ENCODE data around the gene FBXW7.

Gene FBXW7

DNA sequence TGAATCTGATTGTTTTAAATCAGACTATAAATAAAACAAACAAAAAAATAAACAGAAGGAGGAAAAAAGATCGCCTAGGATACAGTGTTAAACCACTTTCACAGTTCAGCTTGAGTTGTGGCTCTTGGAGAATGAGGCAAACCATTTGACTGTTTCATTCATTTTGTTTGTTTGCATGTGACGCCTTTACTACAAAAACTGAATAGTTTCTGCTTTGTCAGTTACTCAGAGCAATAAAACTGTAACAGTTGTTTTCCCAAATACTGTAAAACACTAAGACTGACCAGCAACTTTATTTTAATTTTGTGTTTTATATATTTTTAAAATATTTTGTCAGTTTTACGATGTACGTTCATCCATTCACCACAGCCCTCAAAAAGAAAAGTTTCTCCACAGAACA lies 214.5 kb downstream of the FBXW7 start:
- DNase-seq: no peak

DNA sequence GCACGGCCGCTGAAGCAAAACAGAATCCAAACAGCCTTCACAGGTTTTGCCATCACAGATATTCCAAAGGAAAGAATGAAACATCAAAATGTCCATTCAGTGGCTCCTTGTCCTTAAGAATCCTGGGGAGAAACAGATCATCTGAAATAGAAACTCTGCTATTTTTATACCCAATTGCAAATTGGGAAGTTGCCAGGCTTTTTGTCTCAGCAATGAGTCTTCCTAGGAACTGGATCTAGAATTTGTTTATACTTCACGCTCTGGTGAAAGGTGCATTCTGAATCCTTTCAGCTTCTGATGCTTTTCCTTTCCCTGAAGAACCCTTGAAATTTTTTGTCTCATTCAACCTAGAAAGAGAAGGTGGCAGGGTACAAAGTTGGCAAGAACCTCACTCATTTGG lies 218.9 kb downstream of the FBXW7 start:
- peak; percentile 78 for DNase-seq

DNA sequence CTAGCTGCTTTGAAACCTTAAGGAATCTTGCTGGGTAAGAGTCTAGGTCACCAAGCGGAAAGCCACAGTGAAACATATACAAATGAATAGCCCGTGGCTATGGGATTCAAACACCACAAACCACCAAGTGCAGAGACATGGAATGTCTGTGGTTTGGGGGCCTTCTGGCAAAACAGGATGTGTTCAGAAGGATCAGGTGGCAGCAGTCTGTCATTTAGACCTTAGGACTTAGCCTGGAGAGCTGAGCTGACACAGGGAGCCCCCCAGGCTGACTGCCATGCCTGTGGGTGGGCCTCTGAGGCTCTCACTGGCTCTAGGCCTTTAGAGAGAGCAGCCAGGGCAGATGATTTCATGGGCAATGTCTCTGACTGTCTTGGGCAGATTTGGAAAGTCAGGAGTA lies 225.6 kb downstream of the FBXW7 start:
- DNase-seq: peak; percentile 77

DNA sequence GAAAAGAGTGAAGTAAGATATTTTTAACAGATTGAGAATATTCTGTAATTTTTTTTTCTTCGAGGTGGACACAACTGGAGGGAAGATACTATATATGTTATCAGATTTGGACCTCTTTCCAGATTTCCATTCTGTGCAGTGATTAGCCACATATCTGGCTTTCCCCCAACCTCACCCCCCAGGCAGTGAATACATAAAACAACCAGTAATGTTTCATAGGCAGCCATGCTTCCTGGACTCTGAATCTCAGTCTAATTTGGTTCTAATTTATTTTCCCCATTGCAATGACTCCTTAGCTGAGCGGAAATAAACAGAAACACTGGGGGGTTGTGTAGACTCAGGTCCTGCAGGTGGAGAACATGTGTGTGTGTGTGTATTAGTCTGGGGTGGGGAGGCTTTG lies 226.5 kb downstream of the FBXW7 start:
- DNase-seq: no peak

DNA sequence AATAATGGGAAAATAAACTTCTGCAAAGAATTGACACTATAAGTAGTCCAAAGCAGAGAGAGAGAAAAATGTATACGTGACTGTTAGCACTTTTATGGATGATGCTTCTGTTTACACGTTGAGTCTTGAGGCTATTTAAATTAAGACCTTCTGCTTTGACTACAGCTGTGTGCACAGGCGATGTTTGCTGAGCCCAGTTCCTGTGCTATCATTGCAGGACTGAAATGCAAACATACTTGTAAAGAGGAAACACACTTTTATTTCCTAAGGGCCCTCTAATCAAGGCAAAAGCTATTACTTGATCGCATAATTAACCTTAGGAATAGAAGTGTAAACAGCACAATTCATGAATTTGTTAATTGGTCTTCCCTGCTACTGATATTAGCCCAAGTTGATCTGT lies 226.9 kb downstream of the FBXW7 start:
- DNase-seq: peak; percentile 94

DNA sequence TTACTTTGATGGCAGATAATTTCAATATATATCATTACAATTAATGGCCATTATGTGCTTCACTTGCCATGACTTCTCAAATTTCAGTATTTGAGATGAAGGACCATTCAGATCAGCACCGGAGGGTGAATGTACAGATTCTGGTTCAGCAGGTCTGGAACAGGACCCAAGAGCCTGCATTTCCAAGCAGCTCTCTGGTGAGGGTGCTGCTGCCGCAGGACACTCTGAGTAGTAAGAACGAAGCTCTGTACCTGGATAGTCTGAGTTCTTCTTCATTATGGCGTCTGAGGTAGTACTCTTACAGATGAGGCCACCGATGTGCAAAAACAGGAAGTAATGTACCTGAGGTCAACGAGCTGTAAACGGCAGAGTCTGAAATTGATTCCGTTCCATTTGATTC lies 228.2 kb downstream of the FBXW7 start:
- peak; percentile 72 for DNase-seq

DNA sequence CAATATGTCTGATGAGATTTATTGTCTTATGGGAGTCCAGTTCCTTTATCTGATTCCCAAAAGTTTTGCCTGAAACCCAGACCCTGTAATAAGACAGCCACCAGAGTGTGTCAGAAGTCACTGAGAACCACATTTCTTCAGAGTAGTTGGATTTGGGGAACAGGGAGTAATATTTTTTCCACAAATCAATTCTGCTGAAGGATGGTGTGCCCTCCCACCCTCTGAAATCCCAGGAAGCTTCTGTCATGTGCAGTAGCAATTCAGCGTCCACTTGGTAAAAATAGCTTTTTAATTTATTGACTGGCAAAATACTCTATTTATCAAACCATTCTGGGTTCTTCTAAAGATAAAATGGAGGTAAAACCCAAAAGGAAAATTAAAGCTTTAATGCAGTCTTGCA lies 229.4 kb downstream of the FBXW7 start:
- DNase-seq: no peak

DNA sequence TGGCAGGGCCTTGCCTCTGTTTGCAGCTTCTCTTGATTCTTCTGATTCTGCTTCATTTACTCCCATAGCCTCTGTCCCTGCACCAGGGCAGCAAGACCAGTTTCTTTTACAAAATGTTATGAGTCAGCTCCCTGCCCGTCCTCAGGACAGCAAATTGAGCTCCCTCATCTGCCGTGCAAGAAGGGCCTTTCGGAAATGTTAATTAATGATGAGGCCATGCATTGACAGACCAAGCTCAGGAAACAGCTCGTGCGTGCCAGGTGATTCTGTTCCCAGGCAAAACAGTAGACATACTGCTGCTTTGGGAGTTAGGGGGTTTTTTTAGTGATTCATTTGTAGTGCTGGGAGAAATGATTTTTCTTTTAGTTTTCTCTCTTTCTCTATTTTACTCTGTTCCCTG lies 231.7 kb downstream of the FBXW7 start:
- no peak for DNase-seq

DNA sequence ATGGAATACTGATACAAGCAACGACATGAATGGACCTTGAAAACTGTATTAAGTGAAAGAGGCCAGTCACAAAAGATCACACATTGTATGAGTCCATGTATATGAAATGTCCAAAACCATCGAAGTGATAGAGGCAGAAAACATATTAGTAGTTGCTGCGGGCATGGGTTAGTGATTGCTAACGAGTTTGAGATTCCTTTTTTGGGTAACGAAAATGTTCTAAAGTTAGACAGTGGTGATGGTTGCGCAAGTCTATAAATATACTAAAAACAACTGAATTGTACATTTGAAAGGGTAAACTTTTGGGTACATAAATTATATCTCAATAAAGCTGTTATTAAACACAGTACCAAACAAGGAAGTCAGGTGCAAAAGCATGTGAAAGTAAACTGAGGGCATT lies 234.5 kb downstream of the FBXW7 start:
- no peak for DNase-seq

DNA sequence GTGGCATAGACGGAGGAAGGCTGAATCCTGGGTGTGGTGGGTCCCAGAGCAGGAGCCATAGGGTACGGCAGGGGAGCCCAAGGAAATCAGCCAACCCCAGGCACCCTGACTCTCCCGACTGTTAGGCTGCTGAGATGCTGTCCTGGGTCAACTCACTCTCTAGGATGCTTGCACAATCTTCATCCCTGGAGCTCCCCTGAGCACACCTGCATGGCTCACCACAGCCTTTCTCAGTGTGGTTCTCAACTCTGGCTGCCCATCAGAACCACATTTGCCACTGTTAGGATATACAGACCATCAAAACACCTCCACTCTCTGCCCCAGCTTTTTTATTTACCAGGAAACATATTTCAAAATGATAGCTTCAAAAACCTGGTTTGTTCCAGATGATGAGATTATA lies 236.3 kb downstream of the FBXW7 start:
- DNase-seq: no peak

DNA sequence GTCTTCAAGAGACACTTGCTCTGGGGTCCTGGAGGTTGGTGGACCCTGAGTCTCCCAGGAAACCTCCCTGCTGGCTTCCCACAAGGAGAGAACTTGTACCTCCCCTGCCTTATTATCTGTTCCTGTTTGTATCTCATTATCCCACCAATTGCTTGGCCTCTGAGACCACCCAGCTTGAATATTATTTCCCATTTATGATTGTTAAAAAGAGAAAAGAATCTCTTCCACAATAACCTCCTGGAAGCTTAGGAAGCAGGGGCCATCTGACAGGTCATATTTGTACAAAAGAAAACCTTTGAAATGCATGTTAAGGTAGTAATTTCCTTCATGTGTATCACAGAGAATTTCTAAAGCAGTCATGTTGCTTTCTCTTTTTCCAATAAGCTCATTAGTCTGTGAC lies 239.5 kb downstream of the FBXW7 start:
- DNase-seq: no peak

DNA sequence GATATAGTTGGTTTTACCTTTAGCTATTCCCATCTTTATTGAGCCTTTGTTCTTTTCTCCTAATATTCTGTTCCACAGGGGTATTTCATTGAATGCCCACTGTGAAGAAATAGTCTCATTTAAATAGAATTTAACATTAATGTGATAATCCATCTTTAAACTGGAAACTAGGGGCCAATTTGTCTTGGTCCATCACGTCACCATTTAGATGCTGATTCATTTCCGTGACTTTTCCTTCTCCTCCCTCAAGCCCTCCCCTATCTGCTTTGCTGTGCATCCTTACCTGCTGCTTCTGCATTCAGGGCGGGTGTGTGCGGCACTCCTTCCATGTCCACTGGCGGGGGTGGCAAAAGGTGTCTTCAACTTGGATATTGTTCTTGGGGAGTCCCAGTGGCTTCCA lies 241.1 kb downstream of the FBXW7 start:
- DNase-seq: no peak

DNA sequence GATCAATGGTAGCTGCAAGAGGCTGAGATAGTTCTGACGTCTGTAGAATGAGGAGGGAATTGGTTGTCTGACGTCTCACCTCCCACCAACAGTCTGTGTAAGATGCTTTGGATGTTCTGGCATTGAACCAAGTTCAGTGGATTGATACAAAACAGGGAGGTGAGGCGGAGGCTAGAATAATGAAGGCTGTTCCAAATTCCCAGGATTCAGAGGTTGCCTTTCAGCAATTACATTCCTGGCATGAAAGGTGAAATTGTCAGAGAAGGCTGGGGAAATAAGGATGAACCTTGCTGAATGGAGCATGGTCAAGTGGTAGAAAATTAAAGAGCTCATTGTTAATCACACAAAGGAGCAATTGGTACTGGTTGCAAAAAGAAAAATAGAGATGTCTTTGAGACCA lies 241.6 kb downstream of the FBXW7 start:
- no peak for DNase-seq

DNA sequence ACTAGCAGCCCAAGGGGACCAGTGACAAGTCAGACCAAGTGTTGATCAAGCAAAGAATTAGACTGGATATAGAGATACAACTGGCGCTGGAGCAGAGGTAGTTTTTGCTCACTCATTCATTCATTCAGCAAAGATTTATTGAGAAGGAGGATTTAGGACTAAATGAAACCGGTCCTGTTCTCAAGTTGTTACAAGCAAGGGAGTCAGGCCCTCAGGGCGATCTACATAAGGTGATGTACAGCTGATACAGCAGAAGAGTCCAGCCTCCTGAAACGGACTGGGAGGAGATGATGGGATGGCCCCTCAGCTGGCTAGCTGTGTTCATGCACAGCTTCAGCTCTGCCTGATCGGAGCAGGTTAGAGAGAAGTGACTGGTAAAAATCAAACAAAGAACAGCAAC lies 242.4 kb downstream of the FBXW7 start:
- no peak for DNase-seq

DNA sequence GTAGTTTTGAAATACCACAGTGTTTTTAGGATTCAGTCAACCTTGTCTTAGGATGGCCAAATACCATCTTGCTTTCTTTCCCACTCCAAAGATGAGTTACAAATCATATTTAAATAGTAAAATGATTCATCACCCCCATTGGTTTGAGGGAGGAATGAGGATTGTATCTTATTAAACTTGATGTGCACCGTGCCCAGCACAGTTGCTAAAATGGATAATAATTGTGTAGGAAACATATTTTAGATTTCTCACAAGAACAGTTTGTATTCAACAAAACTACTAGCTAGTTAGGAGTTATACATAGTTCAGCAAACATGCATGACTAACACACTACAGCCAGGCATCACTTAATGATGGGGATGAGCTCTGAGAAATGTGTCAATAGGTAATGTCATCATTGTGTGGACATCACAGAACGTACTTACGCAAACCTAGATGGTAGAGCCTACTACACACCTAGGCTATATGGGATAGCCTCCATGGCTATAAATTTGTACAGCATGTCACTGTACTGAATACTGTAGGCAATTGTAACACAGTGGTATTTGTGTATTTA lies 245.4 kb downstream of the FBXW7 start:
- no peak for DNase-seq

DNA sequence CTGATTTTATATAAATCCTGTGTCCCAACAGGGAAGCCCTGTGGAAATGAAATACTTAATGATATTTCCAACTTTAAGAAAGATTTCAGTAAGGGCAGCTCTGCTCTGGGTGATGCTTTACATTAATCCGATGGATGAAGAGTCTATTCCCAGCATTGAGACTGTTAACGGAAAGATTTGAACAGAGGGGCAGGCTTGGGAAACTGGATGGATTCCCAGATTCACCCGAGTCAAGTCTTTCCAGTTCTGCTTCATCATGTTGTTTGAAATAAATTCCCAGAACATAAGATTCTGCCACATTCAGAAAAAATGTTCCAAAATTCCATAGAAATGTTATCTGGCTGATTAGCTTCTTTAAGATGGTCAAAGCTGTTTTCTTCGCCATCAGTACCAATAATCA lies 246.0 kb downstream of the FBXW7 start:
- DNase-seq: no peak

DNA sequence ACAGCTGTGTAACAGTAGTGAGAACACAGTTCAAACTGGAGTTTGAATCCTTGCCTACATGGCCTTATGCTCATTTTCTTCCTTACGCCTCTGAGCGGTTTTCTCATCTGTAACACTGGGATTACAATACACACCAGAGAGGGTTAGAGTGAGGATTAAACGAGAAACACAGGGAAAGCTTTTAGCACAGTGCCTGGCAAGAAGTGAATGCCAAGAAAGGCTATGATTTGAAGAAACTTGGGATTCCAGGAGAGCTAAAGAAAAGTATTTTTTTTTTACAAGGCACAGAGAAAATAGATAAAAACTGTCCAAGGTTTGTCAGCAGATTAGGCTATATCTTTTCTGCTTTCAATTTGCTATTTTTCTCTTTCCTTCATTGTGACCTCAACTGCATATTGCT lies 246.4 kb downstream of the FBXW7 start:
- DNase-seq: no peak

DNA sequence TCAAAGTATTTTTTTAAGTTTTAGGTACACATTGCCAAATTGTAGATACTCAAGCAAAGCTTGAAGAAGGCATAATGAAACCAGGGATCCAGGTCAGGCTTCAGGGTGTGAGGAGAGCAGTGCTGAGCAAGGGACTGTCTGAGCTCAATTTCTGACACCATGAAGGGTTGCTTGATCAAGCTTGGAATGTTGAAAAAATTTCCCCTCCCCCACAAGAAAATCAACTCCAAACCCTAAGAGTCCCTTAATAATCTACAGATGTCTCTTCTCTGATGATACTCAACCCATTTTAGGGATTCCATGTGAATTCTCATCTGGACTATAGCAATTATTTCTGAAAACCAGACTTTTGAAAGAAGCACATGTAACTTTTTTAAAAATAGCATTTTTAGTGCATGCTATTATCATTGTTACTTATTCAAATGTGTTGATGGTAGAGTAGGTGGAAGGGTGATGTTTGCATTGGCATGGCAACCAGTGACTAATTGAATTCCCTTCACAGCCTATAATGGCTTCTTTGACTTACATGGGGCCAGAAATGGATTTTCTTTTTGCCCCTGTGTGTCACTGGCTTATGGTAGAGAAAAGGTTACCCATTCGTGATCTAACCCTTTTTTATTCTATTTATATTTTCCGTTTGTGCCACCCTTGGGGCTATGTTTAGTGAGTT lies 252.0 kb downstream of the FBXW7 start:
- no peak for DNase-seq

DNA sequence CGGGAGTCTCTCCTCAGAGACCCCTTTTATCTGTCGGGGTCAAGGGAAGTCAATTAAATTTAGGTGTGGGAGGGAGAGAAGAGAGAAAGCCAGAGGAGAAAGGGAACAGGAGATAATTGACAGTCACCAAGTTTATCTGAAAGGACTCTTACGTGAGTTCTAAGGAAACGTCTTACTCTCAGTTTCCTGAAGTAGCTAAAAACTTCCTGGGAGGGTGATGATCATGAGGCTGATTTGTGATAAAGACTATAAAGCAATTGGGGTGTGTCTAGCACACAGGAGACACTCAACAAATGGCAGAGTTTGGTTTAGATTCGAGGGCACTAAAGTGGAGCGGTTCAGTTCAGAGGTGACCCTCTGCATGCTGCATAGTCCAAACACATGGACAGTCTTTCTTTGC lies 254.1 kb downstream of the FBXW7 start:
- no peak for DNase-seq

DNA sequence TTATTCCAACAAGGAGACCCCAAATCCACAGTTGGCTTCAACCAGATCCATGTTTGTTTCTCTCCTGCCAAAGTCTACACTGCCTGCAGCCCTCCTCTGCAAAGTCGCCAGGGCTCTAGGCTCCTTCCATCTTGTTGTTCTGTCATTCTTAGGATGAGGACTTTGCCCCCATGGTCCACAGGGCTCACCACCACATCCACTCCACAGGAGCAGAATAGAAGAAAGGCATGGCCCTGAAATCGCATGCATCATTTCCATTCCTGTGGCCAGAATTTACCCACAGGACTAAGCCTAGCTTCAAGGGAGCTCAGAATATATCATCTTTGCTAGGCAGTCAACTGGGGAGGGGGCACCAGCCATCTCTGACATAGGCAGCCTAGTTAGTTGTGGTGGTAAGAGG lies 254.7 kb downstream of the FBXW7 start:
- no peak for DNase-seq

DNA sequence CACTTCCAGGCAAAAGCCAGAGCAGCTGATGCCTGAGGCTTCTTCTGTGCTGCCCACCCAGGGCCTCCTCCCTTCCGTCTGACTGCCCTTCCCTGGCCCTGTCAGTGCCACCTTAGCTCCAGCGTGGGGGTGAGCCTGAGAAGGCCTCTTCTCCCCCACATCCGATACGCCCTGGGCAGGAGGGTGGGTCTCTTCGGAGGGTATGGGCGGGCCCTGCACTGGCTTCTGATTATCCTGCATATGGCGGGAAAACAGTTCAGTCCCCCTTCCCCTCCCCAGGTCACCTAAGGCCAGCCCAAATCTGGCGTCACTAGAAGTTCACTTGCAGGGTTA lies 256.7 kb downstream of the FBXW7 start:
- DNase-seq: no peak

DNA sequence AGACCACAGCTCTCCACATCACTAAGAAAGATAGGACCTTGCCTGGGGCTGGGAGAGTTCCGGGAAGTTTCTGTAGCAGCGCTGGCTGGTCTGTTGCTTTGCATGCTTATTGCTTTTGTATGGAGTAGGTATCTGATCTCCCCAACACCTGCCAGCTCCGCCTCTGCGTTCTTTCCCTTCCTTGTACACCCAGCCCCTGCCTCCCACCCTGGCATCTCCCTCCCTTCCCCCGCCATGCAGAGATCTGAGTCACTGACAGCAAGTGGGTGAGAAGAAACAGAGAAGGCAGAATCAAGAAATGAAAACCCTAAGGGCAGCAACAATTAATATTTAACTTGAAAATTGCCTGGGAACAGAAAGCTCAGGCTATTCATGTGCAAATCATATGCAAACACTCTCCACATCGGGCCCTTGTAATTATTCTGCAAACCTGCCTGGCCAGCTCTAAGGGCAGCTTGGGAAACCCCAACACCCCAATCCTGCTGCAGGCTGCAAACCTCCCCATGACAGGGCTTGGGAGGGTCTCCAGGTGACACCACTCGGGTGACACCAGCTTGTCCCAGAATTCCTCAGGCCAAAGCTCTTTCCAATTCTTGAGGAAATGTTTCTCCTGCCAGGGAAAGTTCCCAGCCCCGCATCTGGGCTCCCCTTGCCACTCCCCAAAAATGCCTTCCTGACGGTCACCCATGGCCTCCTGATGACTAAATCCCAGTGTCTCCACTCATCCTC lies 257.2 kb downstream of the FBXW7 start:
- DNase-seq: peak; percentile 99

DNA sequence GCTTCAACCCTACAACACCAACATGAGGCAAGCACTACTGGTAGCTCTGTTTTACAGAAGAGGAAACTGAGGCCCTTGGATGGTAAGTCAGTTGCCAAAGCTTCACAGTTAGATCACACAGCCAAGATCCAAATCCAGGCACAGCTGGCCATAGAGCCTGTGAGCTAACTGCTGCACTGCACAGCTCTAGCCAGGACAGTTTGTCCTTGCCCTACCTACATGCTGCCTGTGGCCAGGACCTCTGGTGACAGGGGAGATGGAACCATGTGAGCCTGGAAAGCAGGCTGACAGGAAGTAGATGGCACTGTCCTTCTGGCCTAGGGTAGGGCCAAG lies 257.8 kb downstream of the FBXW7 start:
- DNase-seq: peak; percentile 61

DNA sequence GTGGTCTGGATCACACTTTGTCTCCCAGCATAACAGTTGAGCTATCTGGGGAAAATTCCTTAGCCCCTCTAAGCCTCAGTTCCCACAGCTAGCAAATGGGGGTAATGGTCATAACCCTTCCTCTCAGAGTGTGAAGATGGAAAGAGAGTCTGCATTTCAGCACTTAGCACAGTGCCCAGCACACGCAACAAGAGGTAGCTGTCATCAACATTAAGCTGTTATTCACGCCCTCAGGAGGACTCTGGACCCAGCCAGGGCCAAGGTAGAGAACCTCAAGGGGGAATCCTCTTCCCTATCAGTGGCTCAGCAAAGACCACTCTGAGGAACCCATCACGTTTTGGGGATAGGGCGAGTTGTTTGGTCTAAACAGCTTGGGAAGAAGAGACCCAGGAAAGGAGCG lies 258.6 kb downstream of the FBXW7 start:
- no peak for DNase-seq

DNA sequence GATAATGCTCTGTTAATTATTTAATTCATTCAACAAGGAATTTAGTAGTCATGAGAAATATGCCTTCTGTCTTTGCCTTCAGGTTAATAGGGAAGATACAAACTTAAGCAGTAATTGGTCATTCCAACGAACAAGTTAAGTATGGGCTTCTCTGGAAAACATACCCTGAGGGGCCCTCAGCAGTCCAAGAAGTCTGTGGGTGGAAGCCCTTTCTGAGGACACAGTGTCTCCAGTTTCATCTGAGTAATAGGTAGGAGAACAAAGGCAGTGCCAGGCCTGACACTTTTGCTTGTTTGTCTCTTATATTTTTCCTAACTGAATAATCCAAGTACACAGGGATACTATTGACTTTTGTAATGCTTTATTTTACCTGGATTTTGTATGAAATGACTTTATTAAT lies 262.5 kb downstream of the FBXW7 start:
- no peak for DNase-seq
